ENCODE measurements around the gene MYO15B. TPM values are rescaled to one million over a fixed set of nuclear protein-coding genes. Genes with fewer than 3 reads are reported as not detected.

Gene MYO15B
- total RNA-seq: 100 to 1,000 TPM; 120 to 125 TPM

DNA sequence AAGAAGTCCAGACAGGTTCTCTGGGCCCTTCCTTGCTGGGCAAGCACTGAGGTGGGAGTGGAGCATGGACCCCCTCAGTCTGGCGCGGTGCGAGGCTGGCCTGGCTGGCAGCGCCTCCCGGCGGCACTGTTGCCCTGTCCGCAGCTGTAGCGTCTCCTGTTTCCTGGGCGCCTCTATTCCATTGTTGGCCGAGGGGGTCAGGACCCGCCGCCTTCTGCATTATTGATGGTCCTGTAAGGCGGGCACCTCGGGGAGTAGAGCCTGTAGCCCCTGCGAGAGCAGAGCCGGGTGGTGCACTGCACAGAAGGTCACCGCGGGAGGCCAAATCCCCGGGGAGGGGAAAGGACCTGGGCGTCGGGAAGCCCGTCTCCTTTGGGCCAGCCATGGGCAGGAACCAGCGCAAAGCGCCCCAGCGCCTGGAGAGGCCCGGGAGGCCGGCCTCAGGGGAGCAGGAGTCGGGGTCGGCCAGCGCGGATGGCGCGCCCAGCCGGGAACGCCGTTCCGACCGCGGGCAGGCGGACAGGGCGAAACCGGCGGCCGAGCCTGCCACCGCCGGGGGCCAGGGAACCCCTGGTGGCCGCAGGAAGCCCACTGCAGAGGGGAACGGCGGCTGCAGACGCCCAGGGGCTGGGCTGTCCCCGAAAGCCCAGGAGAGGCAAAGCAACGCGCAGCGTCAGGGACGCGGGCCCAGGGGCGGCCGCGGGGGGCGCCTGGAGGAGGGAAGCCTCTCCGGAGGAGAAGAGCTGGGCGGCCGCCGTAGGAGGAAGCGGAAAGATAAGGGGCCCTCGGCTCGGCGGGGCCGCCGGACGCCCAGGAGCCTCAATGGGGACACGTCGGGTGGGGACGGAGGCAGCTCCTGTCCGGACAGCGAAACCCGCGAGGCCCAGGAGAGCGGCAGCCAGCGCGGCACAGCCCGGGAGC lies at the start of gene MYO15B:
TSS of gene MYO15B (plus strand) at position 126 of the 921 bp plus-strand sequence. CDS start at position 384, 258 bp downstream.
- peak within 1 kb of the TSS; percentile 71 for H3K4me3 Mint-ChIP-seq
- POLR2A ChIA-PET: interaction anchor here (0.9 to 2.0 kb wide), 6 partner anchors 9 to 132 kb away, joined by 3 to 13 read pairs (median 6); partner anchors contain the start of genes RECQL5, SAP30BP, TMEM94 and TSEN54

DNA sequence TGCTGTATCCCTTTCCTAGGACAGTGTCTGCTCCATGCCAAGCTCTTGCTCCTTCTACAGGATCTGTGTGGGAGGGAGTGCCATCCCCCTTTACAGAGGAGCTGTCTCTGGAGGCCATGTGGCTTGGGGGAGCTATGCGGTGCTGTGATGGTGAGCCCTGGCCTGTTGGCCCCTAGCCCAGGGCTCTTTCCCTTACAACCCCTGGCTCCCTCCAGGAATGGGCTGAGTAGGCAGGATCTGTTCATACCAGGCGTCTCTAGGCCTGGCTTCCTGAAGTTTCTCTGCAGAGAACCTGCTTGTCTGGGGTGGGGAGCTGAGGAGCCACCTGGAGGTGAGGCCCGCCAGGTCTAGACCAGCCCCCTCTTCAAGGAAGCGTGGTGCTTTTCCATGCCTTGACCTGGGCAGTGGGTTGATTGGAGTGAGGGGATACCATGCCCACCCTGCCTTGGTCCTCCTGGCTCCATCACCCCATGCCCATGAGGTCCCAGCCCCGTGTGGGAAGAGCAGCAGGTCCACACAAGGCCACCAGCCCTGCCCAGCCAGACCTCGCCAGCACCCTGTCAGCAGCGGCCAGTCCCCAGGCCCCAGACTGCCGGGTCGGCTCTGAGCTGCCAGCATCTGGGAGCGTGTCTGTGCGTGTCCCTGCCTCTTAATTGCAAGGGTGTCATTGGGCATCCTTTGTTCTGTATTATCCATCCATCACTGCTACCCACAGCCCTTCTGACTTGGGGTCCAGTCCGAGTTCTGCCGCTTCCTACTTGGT lies 47.5 kb upstream of the MYO15B start:
- POLR2A ChIA-PET: no interaction called here
- H3K27me3 Mint-ChIP-seq: no peaks in the 10 kb centered on the region
- no peak overlapping the region for H3K27ac Mint-ChIP-seq
- H3K4me1 Mint-ChIP-seq: peaks cover 5% of the 10 kb centered on the region
- H3K4me3 Mint-ChIP-seq: no peak overlapping the region
- ATAC-seq (ENCODE audit: low read depth) (no peak), DNase-seq (no peak)
- no peaks in the 10 kb centered on the region for H3K36me3 Mint-ChIP-seq
- no peaks in the 10 kb centered on the region for H3K9me3 Mint-ChIP-seq

More for the DNA sequence above, at the start of gene MYO15B:
- Mint-ChIP-seq H3K36me3 (no peaks in the 10 kb centered on the region), H3K4me1 (peaks cover 5% of the 10 kb centered on the region), H3K27me3 (peaks cover 25% of the 10 kb centered on the region), H3K27ac (peak within 1 kb of the TSS; percentile 70), H3K9me3 (no peaks in the 10 kb centered on the region)
- DNase-seq (peak; percentile 81), ATAC-seq (ENCODE audit: low read depth) (peak; percentile 58)

DNA sequence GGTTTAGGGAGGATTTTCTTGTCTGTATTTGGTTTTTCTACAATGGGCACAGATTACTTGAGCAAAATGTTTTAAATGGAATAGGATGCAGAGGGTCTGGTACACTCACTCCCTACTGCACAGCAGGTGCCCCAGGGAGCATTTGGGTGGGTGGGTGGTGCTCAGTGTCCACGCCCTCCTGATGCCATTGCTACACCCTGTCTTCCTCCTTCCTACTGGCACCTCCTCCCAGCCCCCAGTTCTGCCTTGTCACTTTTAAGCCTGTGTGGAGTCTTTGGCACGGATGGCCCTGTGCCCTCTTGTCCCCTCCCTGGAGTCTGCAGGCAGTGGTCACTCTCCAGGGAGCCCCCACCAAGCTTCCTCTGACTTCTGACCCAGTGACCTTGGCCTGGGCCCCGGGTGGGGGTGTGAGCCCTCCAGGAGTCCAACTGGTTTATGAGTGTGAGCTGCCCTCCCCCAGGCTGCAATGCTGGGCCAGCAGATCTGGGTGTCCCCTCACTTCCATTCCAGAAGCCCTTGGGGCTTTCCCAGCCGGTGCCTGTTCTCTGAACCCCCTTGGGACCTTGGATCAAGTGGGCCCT lies 46.6 kb upstream of the MYO15B start:
- POLR2A ChIA-PET: no interaction called here
- Mint-ChIP-seq H3K4me3 (no peak overlapping the region), H3K27ac (no peak overlapping the region), H3K4me1 (no peaks in the 10 kb centered on the region), H3K36me3 (no peaks in the 10 kb centered on the region), H3K9me3 (no peaks in the 10 kb centered on the region), H3K27me3 (no peaks in the 10 kb centered on the region)
- DNase-seq (no peak), ATAC-seq (ENCODE audit: low read depth) (no peak)

DNA sequence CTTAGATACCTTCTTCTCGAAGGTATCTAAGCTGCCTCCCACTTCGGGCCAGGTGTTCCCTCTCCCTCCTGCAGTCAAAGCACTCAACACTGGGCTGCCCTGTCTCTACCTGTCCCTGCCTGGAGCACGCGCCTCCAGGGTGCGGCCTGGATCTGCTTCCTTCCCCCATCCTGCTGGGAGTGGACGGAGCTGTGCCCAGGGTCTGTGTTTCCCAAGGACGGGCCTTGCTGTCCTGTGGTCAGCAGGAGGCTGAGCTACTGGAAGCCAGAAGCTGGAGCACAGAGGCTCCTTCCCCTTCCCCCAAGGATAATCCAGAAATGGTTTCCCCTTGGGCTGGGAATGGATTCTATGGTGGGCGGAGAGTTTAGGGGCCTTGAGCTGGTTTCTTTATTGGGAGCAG lies 45.4 kb upstream of the MYO15B start:
- no peak overlapping the region for H3K27ac Mint-ChIP-seq
- POLR2A ChIA-PET: no interaction called here
- DNase-seq: no peak
- no peaks in the 10 kb centered on the region for H3K36me3 Mint-ChIP-seq
- no peak for ATAC-seq (ENCODE audit: low read depth)
- H3K9me3 Mint-ChIP-seq: no peaks in the 10 kb centered on the region
- no peaks in the 10 kb centered on the region for H3K27me3 Mint-ChIP-seq
- no peak overlapping the region for H3K4me3 Mint-ChIP-seq
- H3K4me1 Mint-ChIP-seq: no peaks in the 10 kb centered on the region

- no peaks in the 10 kb centered on the region for H3K27me3 Mint-ChIP-seq
- no peaks in the 10 kb centered on the region for H3K36me3 Mint-ChIP-seq
- H3K4me3 Mint-ChIP-seq: no peak overlapping the region
- POLR2A ChIA-PET: no interaction called here
- no peak overlapping the region for H3K27ac Mint-ChIP-seq
- H3K9me3 Mint-ChIP-seq: no peaks in the 10 kb centered on the region
- no peaks in the 10 kb centered on the region for H3K4me1 Mint-ChIP-seq
- no peak for DNase-seq
- no peak for ATAC-seq (ENCODE audit: low read depth)
Observed at GRCh38 chr17:75542728-75543336, 44.8 kb upstream of the MYO15B start.

DNA sequence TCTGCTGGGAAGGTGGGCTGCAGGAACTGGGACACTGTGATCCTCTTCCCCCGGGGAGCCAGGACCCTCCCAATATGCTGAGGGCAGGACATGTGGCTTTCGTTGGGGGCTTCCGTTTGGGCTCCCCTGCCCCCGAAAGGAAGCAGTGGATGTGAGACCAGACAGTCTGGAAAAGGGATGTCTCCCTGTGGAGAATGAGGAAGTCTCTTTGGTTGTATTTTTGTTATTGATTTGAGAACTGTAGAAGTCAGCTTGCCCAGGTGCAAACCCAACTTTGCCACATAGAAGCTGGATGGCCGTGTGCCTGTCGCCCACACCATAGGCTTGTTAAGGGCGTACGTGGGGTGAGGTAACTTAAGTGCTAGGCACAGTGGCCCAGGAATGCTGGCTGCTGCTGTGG lies 43.4 kb upstream of the MYO15B start:
- POLR2A ChIA-PET: no interaction called here
- ATAC-seq (ENCODE audit: low read depth) (no peak), DNase-seq (no peak)

GRCh38 chr17:75546181-75546580 lies 41.4 kb upstream of the MYO15B start:
- H3K4me1 Mint-ChIP-seq: no peaks in the 10 kb centered on the region
- H3K27ac Mint-ChIP-seq: no peak overlapping the region
- ATAC-seq (ENCODE audit: low read depth): no peak
- no peaks in the 10 kb centered on the region for H3K27me3 Mint-ChIP-seq
- H3K9me3 Mint-ChIP-seq: no peaks in the 10 kb centered on the region
- no peaks in the 10 kb centered on the region for H3K36me3 Mint-ChIP-seq
- no peak overlapping the region for H3K4me3 Mint-ChIP-seq
- DNase-seq: no peak
- POLR2A ChIA-PET: no interaction called here

More for the DNA sequence above, 43.4 kb upstream of the MYO15B start:
- H3K4me3 Mint-ChIP-seq: no peak overlapping the region
- H3K4me1 Mint-ChIP-seq: no peaks in the 10 kb centered on the region
- H3K36me3 Mint-ChIP-seq: no peaks in the 10 kb centered on the region
- no peaks in the 10 kb centered on the region for H3K9me3 Mint-ChIP-seq
- H3K27ac Mint-ChIP-seq: no peak overlapping the region
- H3K27me3 Mint-ChIP-seq: no peaks in the 10 kb centered on the region

DNA sequence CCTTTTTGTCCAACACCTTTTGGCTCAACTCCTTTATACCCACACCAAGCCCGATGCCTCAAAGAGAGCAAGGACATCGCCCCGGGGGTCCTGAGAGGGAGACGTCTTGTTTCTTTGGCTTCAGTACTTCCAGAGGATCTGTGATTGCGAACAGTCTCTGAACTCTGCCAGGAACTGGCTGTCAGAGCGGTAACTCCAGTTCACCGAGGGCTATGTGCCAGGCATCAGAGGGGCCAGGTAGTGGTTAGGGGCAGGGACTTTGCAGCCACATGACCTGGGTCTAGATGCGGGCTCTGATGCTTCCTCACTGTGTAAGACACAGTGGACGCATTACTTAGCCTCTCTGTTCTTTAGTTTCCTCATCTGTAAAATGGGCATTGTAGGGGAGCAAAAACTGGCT lies 40.5 kb upstream of the MYO15B start:
- Mint-ChIP-seq H3K4me3 (no peak overlapping the region), H3K36me3 (no peaks in the 10 kb centered on the region), H3K4me1 (no peaks in the 10 kb centered on the region), H3K9me3 (no peaks in the 10 kb centered on the region), H3K27me3 (no peaks in the 10 kb centered on the region), H3K27ac (no peak overlapping the region)
- ATAC-seq (ENCODE audit: low read depth): no peak
- POLR2A ChIA-PET: interaction anchor here (0.7 kb wide), 1 partner anchor 111 kb away, joined by 4 read pairs; no protein-coding TSS in a partner anchor
- no peak for DNase-seq

DNA sequence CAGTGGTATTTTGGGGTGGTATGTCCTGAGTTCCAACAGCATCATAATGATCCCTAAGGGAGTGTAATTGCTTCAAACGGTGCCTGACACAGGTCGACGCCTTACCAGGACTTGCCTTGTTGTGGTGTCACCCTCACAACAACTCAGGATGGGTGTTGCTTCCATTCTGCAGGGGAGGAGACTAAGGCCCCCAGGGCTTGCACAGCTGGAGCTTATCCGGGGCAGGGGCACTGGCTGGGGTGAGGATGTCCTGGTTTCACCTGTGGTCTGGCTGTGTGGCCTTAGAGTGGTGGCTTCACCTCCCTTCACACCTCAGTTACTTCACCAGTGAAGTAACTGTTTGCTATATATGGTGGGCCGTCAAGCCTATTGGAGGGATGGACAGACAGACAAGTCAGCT lies 38.8 kb upstream of the MYO15B start:
- POLR2A ChIA-PET: no interaction called here
- H3K36me3 Mint-ChIP-seq: no peaks in the 10 kb centered on the region
- H3K4me1 Mint-ChIP-seq: no peaks in the 10 kb centered on the region
- no peak for ATAC-seq (ENCODE audit: low read depth)
- DNase-seq: no peak
- no peak overlapping the region for H3K4me3 Mint-ChIP-seq
- no peaks in the 10 kb centered on the region for H3K27me3 Mint-ChIP-seq
- no peak overlapping the region for H3K27ac Mint-ChIP-seq
- no peaks in the 10 kb centered on the region for H3K9me3 Mint-ChIP-seq

GRCh38 chr17:75549246-75550138 lies 38.1 kb upstream of the MYO15B start:
- ATAC-seq (ENCODE audit: low read depth) (no peak), DNase-seq (no peak)
- POLR2A ChIA-PET: interaction anchor here (0.6 kb wide), 1 partner anchor 23 kb away, joined by 3 read pairs; no protein-coding TSS in a partner anchor
- Mint-ChIP-seq H3K4me1 (no peaks in the 10 kb centered on the region), H3K27ac (no peak overlapping the region), H3K36me3 (no peaks in the 10 kb centered on the region), H3K4me3 (no peak overlapping the region), H3K9me3 (no peaks in the 10 kb centered on the region), H3K27me3 (no peaks in the 10 kb centered on the region)

DNA sequence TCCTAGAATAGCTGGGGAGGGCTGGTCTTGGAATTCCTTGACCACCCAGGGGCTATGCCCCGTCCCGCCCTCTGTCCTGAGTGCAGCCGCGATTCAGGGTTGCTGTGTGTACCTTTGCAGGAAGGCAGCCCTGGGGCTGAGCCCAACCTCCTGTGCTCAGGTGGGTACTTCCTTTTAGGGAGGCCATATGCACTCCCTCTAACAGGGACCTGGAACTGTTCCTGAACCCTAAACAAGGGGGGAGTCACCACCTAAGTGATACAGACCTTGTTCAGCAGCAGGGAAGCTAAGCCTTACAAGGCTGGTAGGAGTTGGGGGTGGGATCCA lies 37.5 kb upstream of the MYO15B start:
- Mint-ChIP-seq H3K4me3 (no peak overlapping the region), H3K27ac (no peak overlapping the region), H3K36me3 (no peaks in the 10 kb centered on the region), H3K9me3 (no peaks in the 10 kb centered on the region), H3K27me3 (no peaks in the 10 kb centered on the region), H3K4me1 (no peaks in the 10 kb centered on the region)
- POLR2A ChIA-PET: interaction anchor here (0.6 kb wide), 1 partner anchor 23 kb away, joined by 3 read pairs; no protein-coding TSS in a partner anchor
- no peak for ATAC-seq (ENCODE audit: low read depth)
- no peak for DNase-seq

DNA sequence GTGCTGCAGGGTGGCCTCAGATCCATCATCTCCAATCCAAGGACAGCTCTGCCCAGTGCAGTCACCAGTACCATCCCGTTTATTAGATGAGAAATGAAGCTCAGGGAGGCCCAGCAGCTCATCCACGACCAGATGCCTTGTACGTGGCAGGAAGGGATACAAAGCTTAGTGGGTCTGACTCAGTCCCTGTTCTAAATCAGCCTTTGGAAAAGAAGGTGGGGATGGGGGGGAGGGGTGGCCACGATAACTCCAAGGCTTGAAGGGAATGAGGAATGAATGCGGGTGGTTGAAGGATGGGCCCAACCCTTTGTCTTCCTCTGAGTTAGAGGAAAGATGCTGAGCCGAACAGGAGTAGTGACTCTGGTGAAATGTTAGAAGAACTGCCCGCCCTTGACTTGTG lies 36.3 kb upstream of the MYO15B start:
- POLR2A ChIA-PET: interaction anchor here (0.9 kb wide), 1 partner anchor 16 kb away, joined by 3 read pairs; no protein-coding TSS in a partner anchor
- DNase-seq: no peak

More for the DNA sequence above, 36.3 kb upstream of the MYO15B start:
- Mint-ChIP-seq H3K9me3 (no peaks in the 10 kb centered on the region), H3K4me1 (no peaks in the 10 kb centered on the region), H3K36me3 (no peaks in the 10 kb centered on the region), H3K4me3 (no peak overlapping the region), H3K27me3 (no peaks in the 10 kb centered on the region), H3K27ac (no peak overlapping the region)
- ATAC-seq (ENCODE audit: low read depth): no peak
